HepG2 (cell line): ENCODE results near the gene CD300A. TPM values are rescaled to one million over a fixed set of nuclear protein-coding genes. Genes with fewer than 3 reads are reported as not detected.
A peak's percentile ranks its signal among the peaks of the same experiment; 100 is the strongest.

Source experiments
- ATAD3A ChIP-seq: sonication (generic); formaldehyde crosslinking; IDR thresholded peaks from 2 replicates; pipeline ENCODE4 v1.4.0; 2020; ENCODE audit warnings: missing genetic modification reagents
- ATF1 ChIP-seq: IDR thresholded peaks from 2 replicates; pipeline ENCODE4 v1.6.1; 2016; ENCODE audit warnings: mild to moderate bottlenecking, control low read depth
- ATM ChIP-seq: fragments of 450-650 bp; IDR thresholded peaks from 2 replicates; pipeline ENCODE4 v1.7.1; 2017; ENCODE audit warnings: mild to moderate bottlenecking, borderline replicate concordance
- E2F2 ChIP-seq: sonication (generic); formaldehyde crosslinking; IDR thresholded peaks from 2 replicates; pipeline ENCODE4 v1.4.0; 2020; ENCODE audit warnings: missing genetic modification reagents, borderline replicate concordance
- EZH2 ChIP-seq: conservative IDR thresholded peaks from 2 replicates; pipeline ENCODE4 v1.6.1; 2012; ENCODE audit warnings: mild to moderate bottlenecking, low read depth, low read length, moderate library complexity
- FOXC1 ChIP-seq: sonication (generic); formaldehyde crosslinking; IDR thresholded peaks from 2 replicates; pipeline ENCODE4 v1.8.0; 2022; ENCODE audit warnings: mild to moderate bottlenecking, missing genetic modification reagents, borderline replicate concordance
- JDP2 ChIP-seq: sonication (generic); formaldehyde crosslinking; IDR thresholded peaks from 2 replicates; pipeline ENCODE4 v1.8.1; 2022; ENCODE audit warnings: missing genetic modification reagents, borderline replicate concordance
- JUN ChIP-seq: sonication (generic); formaldehyde crosslinking; IDR thresholded peaks from 2 replicates; pipeline ENCODE4 v1.4.0; 2020; ENCODE audit warnings: mild to moderate bottlenecking, missing genetic modification reagents
- KDM5B ChIP-seq: sonication (generic); formaldehyde crosslinking; IDR thresholded peaks from 2 replicates; pipeline ENCODE4 v1.4.0; 2020; ENCODE audit warnings: missing genetic modification reagents, mild to moderate bottlenecking, borderline replicate concordance
- LRRFIP1 ChIP-seq: sonication (generic); formaldehyde crosslinking; conservative IDR thresholded peaks from 2 replicates; pipeline ENCODE4 v1.4.0; 2020; ENCODE audit warnings: missing genetic modification reagents
- PITX1 ChIP-seq: sonication (generic); formaldehyde crosslinking; IDR thresholded peaks from 2 replicates; pipeline ENCODE4 v1.5.1; 2020; ENCODE audit warnings: mild to moderate bottlenecking, missing genetic modification reagents
- RFXANK ChIP-seq: IDR thresholded peaks from 2 replicates; pipeline ENCODE4 v1.6.1; 2016
- SCMH1 ChIP-seq: sonication (generic); formaldehyde crosslinking; IDR thresholded peaks from 2 replicates; pipeline ENCODE4 v1.9.0; 2021; ENCODE audit warnings: missing genetic modification reagents, mild to moderate bottlenecking, borderline replicate concordance
- ZBTB34 ChIP-seq: sonication (generic); formaldehyde crosslinking; IDR thresholded peaks from 2 replicates; pipeline ENCODE4 v1.8.0; 2022; ENCODE audit warnings: mild to moderate bottlenecking, missing genetic modification reagents
- ZNF234 ChIP-seq: sonication (generic); formaldehyde crosslinking; conservative IDR thresholded peaks from 2 replicates; pipeline ENCODE4 v1.5.1; 2020; ENCODE audit warnings: mild to moderate bottlenecking, missing genetic modification reagents
- ZNF264 ChIP-seq: sonication (generic); formaldehyde crosslinking; IDR thresholded peaks from 2 replicates; pipeline ENCODE4 v1.4.0; 2020; ENCODE audit warnings: missing genetic modification reagents
- ZNF30 ChIP-seq: sonication (generic); formaldehyde crosslinking; IDR thresholded peaks from 2 replicates; pipeline ENCODE4 v1.5.0; 2020; ENCODE audit warnings: mild to moderate bottlenecking, missing genetic modification reagents
- ZNF317 ChIP-seq: sonication (generic); formaldehyde crosslinking; IDR thresholded peaks from 2 replicates; pipeline ENCODE4 v1.5.0; 2020; ENCODE audit warnings: mild to moderate bottlenecking, missing genetic modification reagents
- ZNF354B ChIP-seq: sonication (generic); formaldehyde crosslinking; IDR thresholded peaks from 2 replicates; pipeline ENCODE4 v1.8.0; 2022; ENCODE audit warnings: mild to moderate bottlenecking, missing genetic modification reagents
- ZNF710 ChIP-seq: sonication (generic); formaldehyde crosslinking; IDR thresholded peaks from 2 replicates; pipeline ENCODE4 v1.5.0; 2020; ENCODE audit warnings: mild to moderate bottlenecking, missing genetic modification reagents, borderline replicate concordance
- ZNF747 ChIP-seq: sonication (generic); formaldehyde crosslinking; IDR thresholded peaks from 2 replicates; pipeline ENCODE4 v1.8.1; 2023; ENCODE audit warnings: missing genetic modification reagents, mild to moderate bottlenecking, borderline replicate concordance
- ZNF790 ChIP-seq: sonication (generic); formaldehyde crosslinking; IDR thresholded peaks from 2 replicates; pipeline ENCODE4 v1.8.0; 2022; ENCODE audit warnings: missing genetic modification reagents, mild to moderate bottlenecking, borderline replicate concordance
- polyA plus RNA-seq, 8 experiments: library from polyadenylated mRNA; depleted of rRNA in 3 of 8; stranded (reverse) in 7 of 8; unstranded in 1 of 8; fragments of >200 nt; fragmentation: Illumina TruSeq in 4 of 8; extraction: Trizol in 4 of 8; gene quantifications; 2 replicates each; pipeline versions ENCODE4 v1.2.1 to v1.2.3, GENCODE V29; 2011 to 2016; ENCODE audit warnings: low read depth in 4 of 8, missing spikeins in 1 of 8, mixed read lengths in 1 of 8; ENCODE audit not compliant: insufficient read depth in 1 of 8
- total RNA-seq, 5 experiments: library from RNA; depleted of rRNA; stranded (reverse); fragments of >200 nt; fragmentation: Illumina TruSeq; extraction: Trizol; gene quantifications; 2 replicates each; pipeline ENCODE4 v1.2.3, GENCODE V29; 2016; ENCODE audit warnings: low read depth in 1 of 5

The CD300A gene
- total and polyA plus RNA-seq, 2 of the 13 experiments (the other 11 are each of a cell fraction or from before 2014, with no cell fraction given): not detected

- TF ChIP-seq ZBTB34 (CRISPR knock-in tag) (peak; percentile 69), SCMH1 (CRISPR knock-in tag) (no peak), ATAD3A (CRISPR knock-in tag) (no peak; the same call in 1 of the 2 replicates), ZNF234 (CRISPR knock-in tag) (no peak), EZH2 (no peak), ZNF710 (no peak), ATF1 (CRISPR knock-in tag) (no peak), JUN (peak; percentile 71; the same call in 1 of the 2 replicates), FOXC1 (CRISPR knock-in tag) (peak; percentile 25; the same call in 1 of the 2 replicates), E2F2 (CRISPR knock-in tag) (no peak), RFXANK (CRISPR knock-in tag) (no peak), JDP2 (CRISPR knock-in tag) (no peak), LRRFIP1 (CRISPR knock-in tag) (no peak), PITX1 (CRISPR knock-in tag) (peak; percentile 76; the same call in 1 of the 2 replicates), ZNF264 (peak; percentile 79), ATM (no peak), KDM5B (peak; percentile 61; the same call in 1 of the 2 replicates), ZNF317 (CRISPR knock-in tag) (no peak), ZNF747 (peak; percentile 91), ZNF790 (CRISPR knock-in tag) (no peak), ZNF354B (CRISPR knock-in tag) (peak; percentile 96; the same call in 1 of the 2 replicates), ZNF30 (CRISPR knock-in tag) (no peak)
Measured at GRCh38 chr17:74417178-74418045, 49.0 kb upstream of the CD300A start (continued).
